Amygdala (tissue), 56 donors: ENCODE data around the gene MCFD2.
A peak's percentile ranks its signal among the peaks of the same experiment; 100 is the strongest.

ENCODE experiments used
- DNase-seq, 56 donors: peaks; one replicate each; lab custom pipeline; 2025; lab: John Stamatoyannopoulos, UW

Gene MCFD2

DNA sequence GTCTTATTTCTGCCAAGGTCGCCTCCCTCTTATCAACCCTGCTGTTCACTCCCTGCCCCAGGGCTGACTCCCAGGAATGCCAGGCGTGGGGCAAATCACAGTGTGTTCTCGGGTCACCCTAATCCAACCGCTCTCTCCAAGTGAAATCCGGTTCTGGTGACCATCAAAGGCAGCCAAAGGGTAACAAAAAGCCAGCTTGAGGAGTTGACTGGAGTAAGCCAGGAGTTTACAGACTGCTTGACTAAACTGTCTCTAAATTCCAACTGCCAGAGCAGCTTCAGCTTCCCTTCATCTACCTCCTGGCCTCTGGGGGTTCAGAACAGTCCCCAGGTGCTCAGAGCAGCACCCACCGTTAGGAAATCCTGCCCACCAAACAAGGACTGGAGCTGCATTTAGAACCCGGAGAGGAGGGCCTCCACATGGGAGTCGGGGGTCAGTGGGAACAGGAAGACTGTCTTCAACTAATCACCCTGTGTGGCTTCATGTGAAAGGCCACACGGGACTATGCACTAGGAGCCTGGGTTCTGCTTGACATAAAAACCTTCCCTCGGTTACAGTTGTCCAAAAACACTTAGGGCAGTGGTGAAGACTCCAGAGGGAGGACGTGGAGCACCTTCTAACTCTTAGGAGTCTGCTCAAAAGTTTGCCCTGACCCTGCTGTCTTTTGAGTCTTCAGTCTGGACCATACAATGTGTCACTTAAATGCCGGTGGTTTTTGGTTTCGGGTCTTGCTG lies 24.2 kb upstream of the MCFD2 start:
- no peak for DNase-seq

- no peak for DNase-seq
These were observed 21.9 kb upstream of the MCFD2 start for GRCh38 chr2:46937471-46937901.

GRCh38 chr2:46936566-46936965 lies 21.0 kb upstream of the MCFD2 start:
- no peak for DNase-seq

- DNase-seq, result no peak
These were observed 19.5 kb upstream of the MCFD2 start for GRCh38 chr2:46935071-46935470.

DNA sequence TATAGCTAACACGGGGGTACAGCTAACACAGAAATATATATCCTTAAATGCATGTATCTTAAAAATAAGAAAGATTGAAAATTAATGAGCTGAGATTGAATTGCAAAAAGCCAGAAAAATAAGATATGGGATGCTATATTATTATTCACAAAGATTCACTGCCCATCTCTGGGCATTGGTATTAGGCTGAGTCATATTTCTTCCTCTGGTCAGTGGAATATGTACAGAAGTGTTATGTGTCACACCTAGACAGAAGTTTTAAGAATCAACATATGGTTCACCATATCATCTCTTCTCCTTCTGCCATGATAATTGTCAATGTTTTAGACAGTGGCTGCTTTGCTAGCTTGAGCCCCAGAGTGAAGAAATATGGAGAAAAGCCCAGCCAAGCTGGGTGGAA lies 14.0 kb upstream of the MCFD2 start:
- no peak for DNase-seq

DNA sequence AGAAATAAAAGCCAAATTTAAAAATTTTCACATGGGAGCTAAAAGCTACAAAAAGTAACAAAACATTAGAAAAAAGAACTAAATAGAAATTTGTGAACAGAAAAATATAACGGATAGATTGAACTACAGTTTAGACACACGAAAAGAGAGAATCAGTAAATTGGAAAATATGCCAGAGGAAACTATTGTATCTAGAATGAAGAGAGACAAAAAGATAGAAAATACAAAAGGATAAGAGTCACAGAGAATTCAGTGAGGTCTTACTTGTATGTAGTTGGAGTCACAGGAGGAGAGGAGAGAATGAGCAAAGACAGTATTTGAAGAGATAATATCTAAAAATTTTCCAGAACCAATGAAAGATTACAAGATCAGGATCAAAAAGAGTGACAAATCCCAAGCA lies 11.3 kb upstream of the MCFD2 start:
- no peak for DNase-seq

- DNase-seq, result no peak
These were observed 10.1 kb upstream of the MCFD2 start for GRCh38 chr2:46925474-46926351.

DNA sequence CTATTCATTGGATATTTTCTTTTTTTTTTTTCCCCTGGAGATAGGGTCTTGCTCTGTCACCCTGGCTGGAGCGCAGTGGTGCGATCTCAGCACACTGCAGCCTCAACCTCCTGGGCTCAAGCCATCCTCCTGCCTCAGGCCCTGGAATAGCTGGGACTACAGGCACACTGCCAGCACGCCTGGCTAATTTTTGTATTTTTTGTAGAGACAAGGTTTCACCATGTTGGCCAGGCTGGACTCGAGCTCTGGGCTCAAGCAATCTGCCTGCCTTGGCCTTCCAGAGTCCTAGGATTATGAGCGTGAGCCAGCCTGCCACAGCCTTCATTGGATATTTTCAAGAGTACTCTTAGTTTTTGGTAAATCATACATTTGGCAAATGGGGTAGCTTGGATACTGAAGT lies 9.0 kb upstream of the MCFD2 start:
- no peak for DNase-seq

DNA sequence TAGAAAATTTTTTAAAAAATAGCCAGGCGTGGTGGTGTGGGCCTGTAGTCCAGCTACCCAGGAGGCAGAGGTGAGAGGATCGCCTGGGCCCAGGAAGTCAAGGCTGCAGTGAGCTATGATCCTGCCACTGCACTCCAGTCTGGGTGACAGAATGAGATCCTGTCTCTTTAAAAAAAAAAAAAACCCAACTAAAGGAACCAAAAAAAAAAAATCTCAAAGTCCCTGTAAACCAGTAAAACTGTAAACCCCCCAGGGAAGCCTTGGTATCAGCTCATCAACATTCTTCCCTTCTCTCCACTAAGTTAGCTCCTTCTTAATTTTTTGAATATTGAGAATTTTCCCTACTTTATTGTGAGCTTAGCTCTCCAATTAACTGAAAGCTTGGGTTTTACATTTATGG lies 8.4 kb upstream of the MCFD2 start:
- DNase-seq, result no peak

GRCh38 chr2:46923041-46923528 lies 7.5 kb upstream of the MCFD2 start:
- no peak for DNase-seq

- DNase-seq, result no peak
These were observed 7.0 kb upstream of the MCFD2 start for GRCh38 chr2:46922606-46923005.

GRCh38 chr2:46921676-46922448 lies 6.3 kb upstream of the MCFD2 start:
- DNase-seq, result no peak

DNA sequence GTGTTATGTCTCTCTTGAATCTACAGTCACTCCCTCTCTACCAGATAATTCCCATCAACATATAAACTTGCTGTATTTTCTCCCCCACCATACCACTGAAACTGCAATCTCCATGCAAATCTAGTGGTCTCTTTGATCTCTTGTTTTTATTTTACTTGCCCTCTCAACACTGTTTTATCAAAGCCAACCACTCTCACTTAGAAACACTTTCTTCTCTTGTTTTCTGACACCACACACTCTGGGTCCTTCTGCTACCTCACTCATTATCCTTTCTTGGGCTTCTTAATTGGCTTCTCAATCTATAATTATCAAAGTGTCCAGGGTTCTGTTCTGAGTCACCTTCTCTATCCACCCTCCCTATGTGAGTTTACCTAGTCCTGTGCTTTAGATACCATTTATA lies 2.0 kb upstream of the MCFD2 start:
- no peak for DNase-seq

DNA sequence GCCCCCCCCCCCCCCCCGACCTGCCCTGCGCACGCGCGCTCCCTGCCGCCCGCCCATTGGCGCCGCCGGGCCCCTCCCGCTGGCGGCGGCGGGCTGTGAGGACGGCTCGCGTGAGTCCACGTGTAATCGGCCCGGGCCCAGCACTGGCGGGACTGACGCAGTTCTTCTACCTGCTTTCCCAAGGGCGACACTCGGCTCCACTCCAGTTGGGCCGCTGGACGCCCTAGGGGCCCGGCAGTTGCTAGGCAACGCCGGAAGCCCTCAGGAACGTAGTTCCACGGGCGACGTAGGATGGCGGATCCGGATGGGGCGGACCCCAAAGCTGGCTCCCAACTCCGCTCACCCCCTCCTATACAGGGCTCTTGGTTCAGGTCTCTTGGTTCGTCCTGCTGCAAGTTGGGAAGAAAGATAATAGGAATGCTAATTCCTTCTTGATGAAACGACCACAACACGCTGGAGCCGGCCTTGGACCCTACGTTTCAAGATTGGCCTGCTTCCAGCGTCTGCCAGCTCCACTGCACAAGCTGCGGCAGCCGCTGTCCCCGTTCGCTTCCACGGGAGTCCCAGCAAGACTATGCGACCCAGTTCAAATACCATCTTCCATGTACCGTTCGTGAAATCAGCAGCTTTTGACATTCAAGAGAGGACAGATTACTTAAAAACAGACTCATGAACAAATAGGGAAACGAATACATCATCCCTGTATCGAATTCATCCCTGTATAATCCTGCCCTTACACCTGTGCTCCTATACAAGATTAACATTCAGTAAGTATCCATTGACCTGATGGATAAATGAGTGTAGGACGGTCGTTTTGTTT lies 415 bp upstream of the MCFD2 start:
- peak; percentile 51 to 98 (median 83) for DNase-seq

GRCh38 chr2:46914578-46915230 lies 902 bp downstream of the MCFD2 start:
- no peak for DNase-seq

GRCh38 chr2:46913471-46914381 lies 1.9 kb downstream of the MCFD2 start:
- DNase-seq, result no peak

GRCh38 chr2:46909771-46910419 lies 5.7 kb downstream of the MCFD2 start:
- peak in 1 of 56 donors; percentile 7 for DNase-seq

DNA sequence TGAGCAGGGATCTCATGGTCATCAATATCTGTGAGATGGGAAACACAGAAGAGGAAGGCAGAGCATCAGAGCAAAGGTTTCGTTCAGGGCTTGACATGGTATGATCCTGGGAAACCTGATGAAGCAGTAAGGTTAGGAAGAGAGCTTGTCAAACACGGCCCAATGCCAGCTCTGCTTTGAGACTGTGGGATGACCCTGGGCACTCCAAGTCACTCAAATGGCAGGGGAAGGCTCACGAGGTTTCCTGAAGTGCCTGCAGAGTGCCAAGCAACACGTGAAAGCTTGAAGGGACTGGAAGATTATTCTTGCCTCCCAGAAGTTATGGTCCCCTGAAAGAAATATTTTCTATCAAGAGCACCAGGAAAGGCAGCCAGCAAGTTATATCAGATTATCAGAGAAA lies 6.5 kb downstream of the MCFD2 start:
- no peak for DNase-seq
